Measurements from ENCODE around the gene ZBTB38. TPM values are rescaled to one million over a fixed set of nuclear protein-coding genes. Genes with fewer than 3 reads are reported as not detected.

ZBTB38 gene
- total RNA-seq, 1 experiment from 2014 or later = 164 TPM

- DNase-seq (ENCODE audit: low read depth) = peak; percentile 91
These were observed 31.4 kb upstream of the ZBTB38 start for GRCh38 chr3:141336672-141337522.

GRCh38 chr3:141337523-141337854 is 30.8 kb upstream of the ZBTB38 start:
- no peak for DNase-seq (ENCODE audit: low read depth)

- DNase-seq (ENCODE audit: low read depth) = no peak
These were observed 30.3 kb upstream of the ZBTB38 start for GRCh38 chr3:141337991-141338390.

GRCh38 chr3:141338881-141339280 is 29.4 kb upstream of the ZBTB38 start:
- DNase-seq (ENCODE audit: low read depth) = no peak

- DNase-seq (ENCODE audit: low read depth) = no peak
These were observed 26.8 kb upstream of the ZBTB38 start for GRCh38 chr3:141341536-141341935.

GRCh38 chr3:141342386-141342785 is 25.9 kb upstream of the ZBTB38 start:
- DNase-seq (ENCODE audit: low read depth) = no peak

GRCh38 chr3:141343077-141343476 is 25.2 kb upstream of the ZBTB38 start:
- DNase-seq (ENCODE audit: low read depth) = no peak

- DNase-seq (ENCODE audit: low read depth) = no peak
These were observed 24.4 kb upstream of the ZBTB38 start for GRCh38 chr3:141343865-141344271.

- DNase-seq (ENCODE audit: low read depth) = no peak
These were observed 22.8 kb upstream of the ZBTB38 start for GRCh38 chr3:141345528-141345927.

- DNase-seq (ENCODE audit: low read depth) = no peak
These were observed 22.3 kb upstream of the ZBTB38 start for GRCh38 chr3:141346007-141346406.

GRCh38 chr3:141346418-141346817 is 21.9 kb upstream of the ZBTB38 start:
- DNase-seq (ENCODE audit: low read depth) = no peak

GRCh38 chr3:141346839-141347238 is 21.5 kb upstream of the ZBTB38 start:
- no peak for DNase-seq (ENCODE audit: low read depth)

- DNase-seq (ENCODE audit: low read depth) = no peak
These were observed 19.5 kb upstream of the ZBTB38 start for GRCh38 chr3:141348837-141349236.

GRCh38 chr3:141349711-141350110 is 18.6 kb upstream of the ZBTB38 start:
- DNase-seq (ENCODE audit: low read depth) = no peak

- DNase-seq (ENCODE audit: low read depth) = no peak
These were observed 17.6 kb upstream of the ZBTB38 start for GRCh38 chr3:141350666-141351065.

- DNase-seq (ENCODE audit: low read depth) = no peak
These were observed 15.9 kb upstream of the ZBTB38 start for GRCh38 chr3:141352262-141352984.

GRCh38 chr3:141353652-141354495 is 14.4 kb upstream of the ZBTB38 start:
- DNase-seq (ENCODE audit: low read depth) = no peak

GRCh38 chr3:141354517-141354916 is 13.8 kb upstream of the ZBTB38 start:
- DNase-seq (ENCODE audit: low read depth) = no peak

- DNase-seq (ENCODE audit: low read depth) = no peak
These were observed 13.1 kb upstream of the ZBTB38 start for GRCh38 chr3:141355242-141355641.

- DNase-seq (ENCODE audit: low read depth) = no peak
These were observed 12.3 kb upstream of the ZBTB38 start for GRCh38 chr3:141356046-141356445.

- peak; percentile 86 for DNase-seq (ENCODE audit: low read depth)
These were observed 7.3 kb upstream of the ZBTB38 start for GRCh38 chr3:141360888-141361598.
